Activated CD8-positive, alpha-beta memory T cell treated with anti-CD3 and anti-CD28 coated beads, Interleukin-2, amount 50 U/mL, for 48 hours (primary cell): Measurements from ENCODE around the gene CACNA2D2.

Experiments
- DNase-seq: peaks from one replicate; pipeline ENCODE4 v3.0.0-alpha.2; 2020

CACNA2D2 gene

DNA sequence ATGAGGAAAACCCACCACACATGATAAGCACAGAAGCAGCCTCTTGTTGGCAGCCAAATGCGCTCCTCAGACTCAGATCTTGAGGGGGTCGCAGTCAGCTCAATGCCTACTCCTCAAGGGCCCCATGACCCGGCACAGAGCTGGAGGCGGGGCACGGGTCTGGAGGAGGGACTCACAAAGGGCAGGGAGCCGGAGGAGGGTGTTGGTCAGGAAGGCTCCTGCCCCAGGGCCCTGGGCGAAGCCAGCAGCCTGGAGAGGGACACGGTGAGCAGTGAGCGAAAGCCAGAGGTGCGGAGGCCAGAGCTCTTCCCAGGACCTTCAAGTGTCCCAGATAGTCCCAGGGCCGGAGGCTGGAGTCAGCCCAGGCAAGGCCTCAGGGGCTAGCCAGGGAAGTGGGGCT is 9.8 kb downstream of the CACNA2D2 start:
- no peak for DNase-seq

DNA sequence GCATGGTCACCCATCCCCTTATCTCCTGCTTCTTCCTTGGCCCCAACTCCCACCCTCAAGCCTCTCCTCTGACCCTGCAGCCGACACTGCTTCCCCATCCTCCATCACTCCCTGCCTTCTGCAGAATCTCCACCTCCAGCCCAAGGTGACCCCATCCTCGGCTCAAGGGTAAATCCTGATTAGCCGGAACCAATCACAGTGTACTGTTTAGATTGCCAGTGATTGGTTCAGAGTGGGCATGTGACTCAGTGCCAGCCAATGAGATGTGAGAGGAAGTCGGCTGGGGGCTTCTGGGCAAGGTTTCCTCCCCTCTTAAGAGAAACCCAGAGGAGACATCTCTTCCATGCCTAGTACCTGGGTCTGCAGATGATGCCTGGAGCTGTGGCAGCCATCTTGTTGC is 10.3 kb downstream of the CACNA2D2 start:
- no peak for DNase-seq

DNA sequence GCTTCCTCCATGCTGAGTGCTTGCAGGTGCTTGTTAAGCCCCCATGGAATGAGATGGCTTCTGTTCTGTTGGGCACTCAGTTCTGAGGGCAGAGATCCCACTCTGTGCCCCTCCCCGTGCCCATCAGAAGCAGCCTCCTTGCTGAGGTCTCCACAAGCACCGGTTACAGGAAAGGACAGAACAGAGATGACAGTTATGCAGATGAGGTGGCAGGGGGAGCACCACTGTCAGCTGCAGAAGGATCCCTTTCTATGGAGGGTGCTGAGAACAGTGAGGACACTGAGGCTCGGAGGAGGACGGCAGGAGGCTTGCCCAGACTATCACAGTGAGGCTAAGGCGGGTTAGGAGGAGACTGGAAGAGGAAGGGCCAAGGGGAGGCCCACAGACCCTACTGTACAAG is 12.4 kb downstream of the CACNA2D2 start:
- no peak for DNase-seq

DNA sequence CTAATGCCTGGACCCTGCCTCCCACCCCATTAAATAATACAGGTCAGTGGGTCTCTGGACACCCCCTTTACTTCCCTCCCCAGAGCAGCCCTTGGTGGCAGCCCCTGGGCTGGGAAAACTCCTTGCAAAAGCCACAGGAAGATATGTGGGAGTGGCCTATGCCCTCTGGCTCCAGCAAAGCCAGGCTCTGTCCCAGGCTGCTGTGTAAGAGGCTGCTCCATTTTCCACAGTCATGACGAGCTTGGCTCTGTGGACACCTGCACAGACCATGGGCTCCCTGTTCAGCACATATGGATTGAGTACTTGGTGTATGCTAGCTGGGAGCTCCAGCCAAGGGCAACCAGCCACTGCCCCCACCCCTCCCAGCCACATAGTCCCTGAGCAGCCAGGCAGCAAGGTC is 13.0 kb downstream of the CACNA2D2 start:
- no peak for DNase-seq

DNA sequence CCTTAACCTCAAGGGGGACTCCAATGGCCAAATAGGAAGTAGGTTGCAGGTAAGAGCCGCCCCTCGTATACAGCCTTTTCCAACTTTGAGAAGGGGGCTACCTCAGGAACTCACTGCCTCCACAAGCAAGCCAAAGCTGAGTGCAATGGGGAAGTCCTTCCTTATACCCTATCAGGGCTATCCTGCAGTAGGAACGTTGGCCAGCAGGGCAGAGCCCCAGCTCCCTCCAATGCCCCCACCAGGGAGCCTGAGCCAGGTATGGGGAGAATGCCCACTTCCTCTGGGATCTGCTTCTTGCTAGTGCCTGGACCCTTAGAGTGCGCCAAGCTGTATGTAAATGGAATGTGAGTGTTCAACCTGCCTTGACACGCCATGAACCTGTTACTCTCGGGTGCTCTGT is 16.3 kb downstream of the CACNA2D2 start:
- no peak for DNase-seq

DNA sequence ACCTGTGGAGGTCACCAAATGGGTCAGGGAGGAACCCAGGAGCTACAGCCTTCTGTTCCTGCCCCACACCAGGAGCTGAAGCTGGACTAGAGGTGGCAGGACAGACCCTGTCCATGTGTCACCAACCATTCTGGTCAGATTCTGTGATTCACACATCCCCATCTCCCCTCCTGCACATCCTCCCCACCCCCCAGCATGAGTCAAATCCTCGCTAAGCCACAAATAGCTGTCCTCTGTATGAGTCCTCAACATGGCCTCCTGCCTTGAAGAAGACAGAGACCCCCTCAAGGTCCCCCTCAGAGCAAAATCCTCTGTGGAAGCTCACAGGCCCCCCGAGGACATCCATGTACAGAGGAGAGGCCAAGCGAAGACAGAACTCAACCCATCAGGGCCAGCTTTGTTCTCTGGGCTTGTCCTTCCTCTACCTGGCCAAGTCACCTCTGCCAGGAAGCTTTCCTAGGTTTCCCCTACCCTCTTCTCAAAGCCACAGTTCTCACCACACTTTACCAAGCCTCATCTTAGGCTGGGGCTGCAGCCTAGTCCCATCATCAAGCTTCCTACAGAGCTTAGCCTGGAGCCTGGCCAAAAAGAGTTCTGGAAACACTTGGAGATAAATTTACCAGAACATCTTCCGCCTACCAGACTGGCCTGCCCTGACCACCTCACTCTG is 17.1 kb downstream of the CACNA2D2 start:
- DNase-seq, result no peak

DNA sequence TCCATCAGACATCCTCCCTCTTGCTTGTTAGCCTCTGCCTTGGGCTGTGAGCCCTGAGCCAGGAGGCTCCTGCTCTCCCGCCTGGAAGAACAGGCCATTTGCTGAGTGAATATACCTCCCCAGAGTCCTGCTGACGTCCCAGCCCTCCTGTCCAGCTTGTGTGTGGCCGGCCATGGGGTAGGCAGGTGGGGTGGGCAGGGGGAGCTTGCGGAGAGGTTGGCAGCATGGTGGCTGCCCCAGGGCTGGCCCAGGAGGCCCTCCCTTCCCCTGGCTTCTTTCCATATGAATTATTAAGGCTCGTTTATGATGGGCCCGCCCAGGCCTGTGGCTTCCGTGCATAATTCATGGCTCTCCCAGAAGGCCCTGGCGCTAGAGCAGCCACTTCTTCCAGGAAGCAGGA is 18.7 kb downstream of the CACNA2D2 start:
- DNase-seq, result no peak

DNA sequence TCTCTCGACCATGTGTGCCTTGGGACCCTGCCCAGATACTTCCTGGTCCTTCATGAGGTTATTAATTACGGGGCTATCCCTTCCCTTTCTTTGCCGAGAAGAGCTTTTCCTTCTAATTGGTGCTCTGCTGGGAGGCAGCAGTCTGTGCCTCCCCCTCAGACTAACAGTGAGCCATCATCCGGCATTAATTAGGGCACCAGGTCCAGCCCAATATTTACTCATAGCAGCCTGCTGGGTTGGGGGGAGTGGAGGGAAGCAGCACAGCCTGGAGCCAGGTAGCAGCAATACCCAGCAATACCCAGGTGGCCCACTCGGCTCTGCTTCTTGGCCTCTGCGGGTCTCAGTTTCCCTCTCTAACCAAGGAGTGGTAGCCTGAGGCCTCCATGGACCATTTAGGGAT is 20.1 kb downstream of the CACNA2D2 start:
- no peak for DNase-seq

DNA sequence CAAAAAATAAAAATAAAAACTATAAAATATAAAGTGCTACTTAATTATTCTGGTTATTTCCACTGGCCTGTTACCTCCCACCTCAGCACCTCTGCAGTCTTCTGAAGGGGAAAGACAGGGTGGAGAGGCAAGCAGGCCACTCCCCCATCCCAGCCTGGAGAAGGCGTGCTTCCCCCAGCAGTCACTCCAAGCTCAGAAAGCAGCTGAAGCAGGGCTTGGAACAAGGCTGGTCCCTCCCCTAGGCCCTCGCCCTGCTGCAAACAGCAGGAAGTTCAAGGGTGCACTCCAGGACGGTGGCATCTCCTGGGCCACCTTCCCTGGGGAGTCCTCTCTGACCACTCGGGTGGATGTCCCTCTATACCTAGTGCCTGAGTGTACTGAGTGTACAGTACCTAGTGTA is 21.4 kb downstream of the CACNA2D2 start:
- DNase-seq, result no peak

DNA sequence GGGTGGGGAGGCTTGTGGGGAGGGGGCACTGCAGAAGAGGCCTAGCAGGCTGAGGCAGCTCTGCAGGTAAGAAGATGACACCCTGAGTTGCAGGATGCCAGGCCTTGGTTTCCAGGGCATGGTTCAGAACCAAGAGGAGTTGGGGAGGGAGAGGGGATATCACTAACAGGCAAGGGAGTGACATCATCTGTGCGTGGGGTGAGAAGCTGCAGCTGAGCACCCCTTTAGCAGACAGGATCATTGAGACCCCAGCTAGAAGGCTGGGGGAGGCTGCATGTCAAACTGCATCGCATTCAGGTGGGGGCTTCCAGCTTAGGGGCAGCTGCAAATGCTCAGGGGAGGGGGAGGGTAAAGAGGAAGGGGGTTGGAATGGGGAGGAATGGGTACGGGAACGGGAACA is 23.0 kb downstream of the CACNA2D2 start:
- DNase-seq, result no peak

DNA sequence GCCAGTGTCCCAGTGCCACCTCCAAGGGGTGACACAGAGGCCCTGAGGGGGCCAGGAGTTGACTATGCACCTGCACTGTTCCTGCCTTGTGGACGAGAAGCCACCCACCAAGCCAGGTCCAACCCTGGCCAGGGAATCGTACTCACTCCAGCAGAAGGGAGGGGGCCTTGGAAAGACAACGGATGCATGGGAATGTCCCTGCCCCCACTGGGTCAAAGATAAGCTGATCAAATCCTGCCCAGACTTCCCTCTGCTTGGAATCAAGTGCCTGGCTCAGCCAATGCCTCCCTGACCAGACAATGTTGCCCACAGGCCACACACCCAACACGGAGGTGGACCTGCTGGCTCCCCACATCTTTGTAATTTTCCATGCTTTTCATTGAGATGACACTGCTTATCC is 23.9 kb downstream of the CACNA2D2 start:
- DNase-seq, result no peak

DNA sequence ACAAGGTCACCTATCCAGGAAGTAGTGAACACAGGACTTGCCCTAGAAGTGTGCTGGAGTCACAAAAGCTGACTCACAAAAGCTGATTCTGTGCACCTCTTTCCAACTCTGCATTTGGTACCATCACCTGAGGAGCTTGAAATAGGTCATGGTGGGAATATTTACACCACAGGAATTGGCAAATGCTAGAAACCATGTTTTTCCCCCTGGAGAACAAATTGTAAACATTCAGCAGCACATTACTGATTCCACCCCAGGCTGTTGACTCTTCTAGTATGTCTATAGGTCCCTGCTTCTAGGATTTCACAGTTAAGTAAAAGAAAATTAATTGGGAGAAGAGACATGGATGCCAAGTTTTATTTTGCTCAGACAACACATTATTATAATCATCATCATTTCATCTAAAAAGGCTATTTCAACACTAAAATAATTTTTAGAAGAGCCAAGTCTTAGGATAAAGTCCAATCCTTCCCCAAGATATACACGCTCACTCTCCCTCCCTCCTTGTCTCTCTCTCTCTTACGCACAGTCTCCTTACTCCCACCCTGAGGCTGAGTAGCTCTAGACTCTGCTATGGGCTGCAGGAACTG is 24.7 kb downstream of the CACNA2D2 start:
- DNase-seq, result no peak

DNA sequence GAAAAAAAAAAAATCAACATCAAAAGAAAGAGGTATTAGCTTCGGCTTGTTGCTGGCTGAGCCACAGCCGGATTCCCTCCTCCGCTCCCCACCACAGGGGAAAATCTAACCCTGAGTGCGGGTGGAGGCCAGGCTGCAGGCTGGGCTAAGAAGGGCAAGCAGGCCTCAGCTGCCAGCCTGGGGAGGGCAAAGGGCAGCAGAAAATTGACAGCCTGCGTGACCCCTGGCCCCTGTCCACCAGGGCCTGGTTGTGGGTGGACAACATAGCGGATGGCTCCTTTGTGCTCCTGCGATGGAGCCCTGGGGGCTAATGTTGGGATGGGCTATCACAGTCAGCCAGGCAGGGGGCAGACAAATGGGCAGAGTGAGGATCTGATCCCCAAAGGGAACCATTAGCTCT is 25.4 kb downstream of the CACNA2D2 start:
- no peak for DNase-seq

DNA sequence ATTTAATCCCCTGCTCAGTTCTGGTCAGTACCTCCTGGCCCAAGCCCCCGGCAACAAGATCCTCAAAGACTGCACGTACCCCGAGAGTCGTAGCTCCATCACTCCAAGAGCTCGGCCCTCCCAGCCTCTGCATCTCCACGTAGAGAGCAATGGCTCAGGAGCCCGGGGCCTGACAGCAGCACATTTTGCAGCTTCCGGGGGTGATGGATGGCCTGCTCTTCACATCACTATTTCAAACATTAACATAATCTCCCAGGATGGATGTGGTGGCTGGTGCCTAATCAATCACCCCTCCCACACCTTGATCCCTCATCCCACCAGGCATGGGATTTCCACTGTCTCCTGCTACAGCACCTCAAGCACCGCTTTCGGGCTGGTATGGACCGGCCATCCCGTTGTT is 28.1 kb downstream of the CACNA2D2 start:
- no peak for DNase-seq

DNA sequence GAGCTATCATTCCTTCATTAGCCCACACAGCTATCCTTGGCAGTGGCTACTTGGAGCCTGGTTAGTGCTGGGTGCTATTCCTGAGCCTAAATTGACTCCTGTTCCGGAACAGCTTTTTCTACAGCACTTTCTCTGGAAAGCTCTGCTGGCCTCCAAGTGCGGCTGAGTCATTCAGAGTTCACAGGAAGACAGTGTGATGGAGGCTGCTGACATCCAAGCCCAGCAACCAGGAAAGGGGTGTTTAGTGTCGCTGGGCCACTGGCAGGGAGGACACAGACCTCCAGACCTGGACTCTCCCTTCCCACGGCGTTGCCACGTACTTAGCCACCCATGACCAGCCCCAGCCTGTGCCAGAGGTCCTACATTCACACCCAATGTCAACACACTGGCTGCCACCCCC is 28.7 kb downstream of the CACNA2D2 start:
- DNase-seq, result no peak

DNA sequence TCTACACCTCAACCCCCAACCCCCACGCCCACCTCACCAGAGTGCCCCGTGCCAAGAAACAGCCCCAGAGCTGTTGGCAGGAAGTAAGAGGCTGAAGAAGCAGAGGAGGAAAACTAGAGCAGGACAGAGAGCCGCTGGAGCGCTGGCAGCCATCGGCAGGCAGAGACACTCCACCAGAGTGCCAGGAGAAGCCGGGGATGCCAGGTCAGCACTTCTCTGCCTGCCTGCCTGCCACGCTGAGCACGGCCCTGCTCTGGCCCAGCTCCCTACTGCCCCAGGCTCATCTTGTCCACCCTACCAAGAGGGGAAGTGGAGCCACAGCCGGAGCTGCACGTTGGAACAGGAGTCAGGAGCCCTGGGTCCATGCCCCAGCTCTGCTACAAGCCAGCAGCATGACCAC is 29.7 kb downstream of the CACNA2D2 start:
- DNase-seq, result no peak

DNA sequence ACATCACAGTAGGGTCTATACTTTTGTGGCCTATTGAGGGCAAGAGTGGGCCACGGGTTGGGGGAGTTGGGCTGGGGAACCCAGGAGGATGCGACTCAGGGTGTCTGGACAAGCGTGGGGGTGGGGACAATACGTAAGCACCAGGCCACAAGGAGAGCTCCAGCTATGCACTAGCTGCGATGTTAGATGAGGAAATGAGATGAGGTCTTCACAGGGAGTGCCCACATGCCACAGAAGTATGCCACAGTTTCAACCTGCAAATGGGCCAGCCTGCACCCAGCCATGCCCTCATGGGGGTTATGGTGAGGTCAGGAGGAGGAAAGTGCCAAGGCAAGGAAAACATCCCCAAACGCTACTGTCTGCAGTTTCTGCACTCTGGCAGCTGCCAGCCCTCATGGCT is 30.5 kb downstream of the CACNA2D2 start:
- no peak for DNase-seq

DNA sequence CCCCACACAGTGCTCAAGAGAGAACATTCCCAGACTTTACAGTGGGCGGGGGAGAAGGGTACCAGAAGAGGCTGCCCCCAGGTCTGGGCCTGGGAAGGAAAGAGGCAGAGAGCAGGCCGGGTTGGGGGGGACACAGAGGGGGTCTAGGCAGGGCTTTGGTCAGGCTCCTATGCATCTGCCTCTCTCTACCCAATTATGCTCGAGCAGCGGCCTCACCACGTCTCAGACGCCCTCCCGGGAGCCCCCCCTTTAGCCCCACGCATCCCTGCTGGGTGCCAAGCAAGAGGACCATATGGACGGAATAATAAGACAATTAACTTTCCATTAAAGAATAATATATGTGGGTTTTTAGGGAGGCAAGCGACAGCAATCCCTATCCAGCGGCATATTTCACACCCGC is 32.8 kb downstream of the CACNA2D2 start:
- DNase-seq, result no peak

DNA sequence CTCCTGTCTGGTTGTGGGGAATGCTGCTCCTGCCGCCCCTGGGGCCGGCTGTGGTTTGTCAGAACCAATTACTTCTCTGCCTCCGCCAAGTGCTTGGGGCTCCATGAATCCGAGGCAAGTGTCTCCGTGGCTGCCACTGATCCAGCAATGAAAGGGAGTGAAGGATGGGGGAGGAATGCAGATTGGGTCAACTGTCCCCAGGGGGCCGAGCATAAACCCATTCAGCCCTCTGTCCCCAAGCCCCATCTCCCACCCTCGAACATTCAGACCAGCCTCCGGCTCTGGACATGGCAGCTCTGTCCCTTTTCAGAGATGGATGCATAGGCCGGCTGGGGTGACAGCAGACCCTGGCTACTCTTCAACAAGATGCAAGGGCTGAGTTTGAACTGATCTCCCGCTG is 35.5 kb downstream of the CACNA2D2 start:
- no peak for DNase-seq

DNA sequence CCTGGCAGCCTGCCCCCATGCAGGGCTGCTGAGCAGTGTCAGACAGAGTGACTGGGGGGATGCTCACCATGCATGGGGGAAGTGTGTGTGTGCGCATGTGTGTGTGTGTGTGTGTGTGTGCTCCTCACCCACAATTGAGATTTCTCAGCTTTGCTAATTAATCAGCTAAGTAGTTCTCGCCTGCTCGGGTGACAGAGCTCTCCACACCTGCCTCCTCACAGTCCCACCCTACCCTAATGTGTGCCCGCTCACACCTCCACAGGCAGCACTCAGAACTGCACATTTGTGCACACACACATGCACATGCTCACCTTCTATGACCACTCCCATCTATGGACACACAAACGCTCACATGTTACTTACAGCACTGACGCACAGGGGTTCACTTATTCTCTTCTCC is 37.3 kb downstream of the CACNA2D2 start:
- no peak for DNase-seq

DNA sequence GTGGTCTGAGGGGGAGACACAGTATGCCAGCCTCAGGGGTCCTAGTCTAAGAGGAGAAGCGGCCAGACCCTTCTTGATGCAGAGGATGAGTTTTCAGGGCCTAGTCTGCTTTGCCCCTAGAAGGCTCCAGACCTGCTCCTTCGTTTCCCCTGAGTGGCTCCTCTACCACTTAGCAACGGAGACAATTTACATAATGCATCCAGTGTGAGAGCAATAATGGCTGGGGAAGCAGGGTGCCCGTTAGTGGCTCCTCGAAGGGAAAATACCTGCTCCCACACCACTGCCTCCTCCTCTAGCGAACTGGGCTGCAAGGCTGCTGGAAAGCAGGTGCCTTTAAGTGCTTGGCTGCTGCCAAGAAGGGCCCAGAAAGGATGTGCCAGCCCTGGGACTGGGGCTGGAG is 38.9 kb downstream of the CACNA2D2 start:
- DNase-seq, result no peak

DNA sequence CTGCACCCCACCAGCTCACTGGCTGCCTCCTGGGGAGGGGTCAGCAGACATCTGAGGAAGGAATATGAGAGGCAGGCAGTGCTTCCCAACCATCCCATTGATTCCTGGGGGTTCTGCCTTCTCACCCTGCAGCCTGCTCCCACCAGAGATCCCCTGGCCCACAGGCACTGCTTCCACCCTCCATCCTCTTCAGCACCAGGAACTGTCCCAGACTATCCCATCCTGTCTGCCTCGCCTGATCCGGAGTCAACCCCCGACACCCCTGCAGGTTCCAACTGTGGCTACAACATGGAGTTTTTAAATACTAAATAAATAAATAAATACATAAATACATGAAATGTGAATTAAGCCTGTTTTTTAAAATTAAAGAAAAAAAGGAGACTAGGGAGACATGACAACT is 43.6 kb downstream of the CACNA2D2 start:
- DNase-seq, result no peak

DNA sequence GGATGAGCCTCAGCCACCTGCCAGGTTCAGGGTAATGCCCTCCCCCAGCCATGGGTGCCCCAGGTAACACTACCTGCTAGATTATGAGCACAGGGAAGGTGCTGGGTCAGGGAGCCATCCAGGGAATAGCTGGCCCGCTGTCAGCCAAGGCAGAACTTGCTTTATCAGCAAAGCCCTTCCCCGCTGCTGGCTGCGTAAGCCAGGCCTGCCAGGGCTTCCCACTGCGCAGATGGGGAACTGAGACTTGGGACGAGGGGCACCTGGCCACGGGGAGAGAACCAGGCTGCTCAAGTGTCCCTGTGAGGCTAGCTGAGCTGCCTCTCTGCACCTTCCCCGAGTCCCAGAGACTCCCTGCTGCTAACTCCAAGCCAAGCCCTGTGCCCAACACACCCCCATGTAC is 45.4 kb downstream of the CACNA2D2 start:
- DNase-seq, result no peak

DNA sequence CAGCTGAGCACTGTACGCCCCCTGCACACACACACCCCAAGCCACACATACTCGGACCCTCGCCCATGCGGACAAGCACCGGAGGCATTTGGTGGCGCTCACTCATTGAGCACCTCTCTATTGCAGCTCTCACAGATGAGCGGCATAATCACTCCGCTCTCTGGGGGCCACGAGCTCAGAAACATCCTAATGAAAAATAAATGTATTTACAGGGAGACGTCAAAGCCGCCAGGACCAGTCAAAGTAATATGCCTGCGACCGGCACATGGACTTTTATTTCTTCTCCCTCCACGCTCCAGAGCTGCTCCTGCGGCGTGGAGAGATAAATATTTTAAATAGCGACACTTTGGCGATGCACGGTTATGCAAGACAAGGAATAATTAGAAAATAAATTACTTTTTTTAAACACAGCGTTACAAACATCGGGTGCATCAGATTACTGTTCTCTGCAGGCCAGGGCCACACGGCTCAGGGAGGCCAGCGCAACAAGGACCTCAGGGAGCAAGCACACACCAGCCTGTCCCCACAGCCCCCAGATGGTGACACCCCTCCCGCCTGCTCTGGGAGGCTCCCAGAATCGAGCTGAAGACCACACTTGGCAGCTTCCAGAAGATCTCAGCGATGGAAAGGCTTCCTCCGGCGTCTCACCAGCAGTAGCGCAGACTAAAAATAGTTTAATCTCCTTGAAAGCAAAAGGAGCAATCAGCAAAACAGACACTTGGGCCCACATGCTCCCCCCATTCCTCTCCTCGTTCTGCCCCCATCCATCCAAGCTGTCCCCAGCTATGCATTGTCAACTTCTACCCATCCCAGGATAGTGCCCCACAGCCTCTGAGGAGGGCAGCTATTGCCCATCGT is 48.0 kb downstream of the CACNA2D2 start:
- no peak for DNase-seq
